Measurements from ENCODE around the gene ACP7.

DNA sequence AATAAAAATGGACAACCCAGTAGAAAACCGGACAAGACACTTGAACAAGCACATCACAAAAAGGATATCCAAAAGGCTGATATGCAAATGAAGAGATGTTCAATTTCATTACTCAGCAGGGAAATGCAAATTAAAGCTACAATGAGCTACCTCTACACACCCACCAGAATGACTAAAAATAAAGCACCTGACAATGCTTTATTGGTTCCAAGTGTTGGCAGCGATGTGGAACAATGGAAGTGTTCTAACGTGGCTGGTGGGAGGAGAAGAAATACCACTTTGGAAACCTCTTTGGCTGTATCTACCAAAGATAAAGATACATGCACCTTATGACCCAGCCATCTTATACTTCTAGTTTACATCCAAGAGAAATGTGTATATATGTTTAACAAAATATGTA is 3.7 kb upstream of the ACP7 start:
- TF ChIP-seq POLR2A (IDR thresholded peaks at IDR 0.05; ENCODE audit: low read length) (no peak), GATA1 (IDR thresholded peaks at IDR 0.05; ENCODE audit: low read depth, low read length) (no peak)

Measured in erythroblast (primary cell).